Thoracic aorta (tissue), 2 donors: ENCODE results near the gene NAA40. TPM values are rescaled to one million over a fixed set of nuclear protein-coding genes. Genes with fewer than 3 reads are reported as not detected.
"Not testable (repeated sequence)": the region's sequence is repeated elsewhere in the genome, so short reads cannot be mapped to it uniquely, and the experiment has no call there.

Experiments
- ATAC-seq: fragments of 150-250 bp; one replicate; pipeline ENCODE4 v1.8.0; 2017; ENCODE audit warnings: low read depth; ENCODE audit not compliant: insufficient number of reproducible peaks, low FRiP score
- DNase-seq: peaks from one replicate; pipeline ENCODE4 v3.0.0-alpha.2; 2020; ENCODE audit warnings: low spot score
- H3K27ac ChIP-seq, 2 donors: fragments of 200-600 bp; sonication (generic); 1 replicate in 1 of 2; 2 replicates in 1 of 2; pipeline ENCODE4 v1.5.1; 2016; ENCODE audit warnings: mild to moderate bottlenecking in 2 of 2, moderate library complexity in 2 of 2
- H3K27me3 ChIP-seq: fragments of 200-600 bp; sonication (generic); replicated peaks from 2 replicates; pipeline ENCODE4 v1.6.0; 2016; ENCODE audit warnings: mild to moderate bottlenecking; ENCODE audit not compliant: insufficient read depth
- H3K36me3 ChIP-seq: fragments of 200-600 bp; sonication (generic); one replicate; pipeline ENCODE4 v1.5.1; 2016
- H3K4me1 ChIP-seq, 2 donors: fragments of 200-600 bp; sonication (generic); 1 replicate in 1 of 2; 2 replicates in 1 of 2; pipeline versions ENCODE4 v1.5.1 to v1.6.0; 2016; ENCODE audit warnings: low read depth in 2 of 2, mild to moderate bottlenecking in 1 of 2; ENCODE audit not compliant: control insufficient read depth in 1 of 2
- H3K4me3 ChIP-seq: fragments of 200-600 bp; sonication (generic); 2 replicates; pipeline ENCODE4 v1.5.1; 2016; ENCODE audit warnings: mild to moderate bottlenecking
- H3K9me3 ChIP-seq: fragments of 200-600 bp; sonication (generic); 2 replicates; pipeline ENCODE4 v1.5.1; 2016
- CTCF ChIP-seq: fragments of 200-600 bp; sonication (generic); IDR thresholded peaks from one replicate; pipeline ENCODE4 v1.5.1; 2019; ENCODE audit warnings: antibody characterized with exemption
- total RNA-seq, 2 donors: library from RNA; depleted of rRNA; stranded (reverse); fragments of >200 nt; gene quantifications; one replicate each; pipeline versions ENCODE4 v1.1.0 to v1.2.3, GENCODE V29; 2016

The NAA40 gene
- total RNA-seq, 2 donors from 2014 or later = 15.5 to 20.6 TPM

- DNase-seq = peak; percentile 44
- H3K9me3 ChIP-seq = no peaks in the 10 kb centered on the region
- H3K27me3 ChIP-seq = no peaks in the 10 kb centered on the region
- peaks cover 0 to 21% of the 10 kb centered on the region in 2 donors for H3K4me1 ChIP-seq
- H3K27ac ChIP-seq = peak overlapping the region; percentile 63 to 76
- H3K4me3 ChIP-seq = peak overlapping the region; percentile 39
- H3K36me3 ChIP-seq = no peaks in the 10 kb centered on the region
- peak; percentile 68 for ATAC-seq
- peak; percentile 88 for TF ChIP-seq CTCF
These were observed 6.8 kb downstream of the NAA40 start for GRCh38 chr11:63945477-63946163.

GRCh38 chr11:63951779-63952536 lies 13.2 kb downstream of the NAA40 start:
- Histone ChIP-seq H3K27me3 (no peaks in the 10 kb centered on the region), H3K4me1 (no peaks in the 10 kb centered on the region), H3K27ac (no peak overlapping the region), H3K36me3 (peaks cover 40% of the 10 kb centered on the region), H3K9me3 (no peaks in the 10 kb centered on the region), H3K4me3 (no peak overlapping the region)
- no peak for DNase-seq
- no peak for TF ChIP-seq CTCF
- no peak for ATAC-seq

GRCh38 chr11:63952570-63952969 lies 13.8 kb downstream of the NAA40 start:
- Histone ChIP-seq H3K27me3 (no peaks in the 10 kb centered on the region), H3K36me3 (peaks cover 40% of the 10 kb centered on the region)
- no peak for ATAC-seq

GRCh38 chr11:63958008-63958407 lies 19.2 kb downstream of the NAA40 start:
- no peak overlapping the region for H3K4me3 ChIP-seq
- H3K36me3 ChIP-seq = peaks cover 31% of the 10 kb centered on the region
- no peaks in the 10 kb centered on the region for H3K9me3 ChIP-seq
- ATAC-seq = no peak
- H3K27ac ChIP-seq = no peak overlapping the region
- DNase-seq = no peak
- H3K4me1 ChIP-seq = no peaks in the 10 kb centered on the region
- no peaks in the 10 kb centered on the region for H3K27me3 ChIP-seq
- TF ChIP-seq CTCF = no peak

More at GRCh38 chr11:63952570-63952969, 13.8 kb downstream of the NAA40 start:
- no peak overlapping the region for H3K4me3 ChIP-seq
- no peak for TF ChIP-seq CTCF
- no peak for DNase-seq
- no peaks in the 10 kb centered on the region for H3K4me1 ChIP-seq
- H3K9me3 ChIP-seq = no peaks in the 10 kb centered on the region
- H3K27ac ChIP-seq = no peak overlapping the region

GRCh38 chr11:63961608-63962412 lies 23.0 kb downstream of the NAA40 start:
- H3K4me3 ChIP-seq = no peak overlapping the region
- no peak for TF ChIP-seq CTCF
- H3K27ac ChIP-seq = no peak overlapping the region
- H3K9me3 ChIP-seq = no peaks in the 10 kb centered on the region
- no peaks in the 10 kb centered on the region for H3K27me3 ChIP-seq
- DNase-seq (no peak), ATAC-seq (no peak)
- H3K36me3 ChIP-seq = no peaks in the 10 kb centered on the region
- H3K4me1 ChIP-seq = no peaks in the 10 kb centered on the region

GRCh38 chr11:63963895-63964294 lies 25.1 kb downstream of the NAA40 start:
- ATAC-seq, H3K4me3 ChIP-seq: not testable (repeated sequence)

More at GRCh38 chr11:63963895-63964294, 25.1 kb downstream of the NAA40 start:
- H3K4me1 ChIP-seq, H3K27me3 ChIP-seq, DNase-seq, H3K27ac ChIP-seq, H3K9me3 ChIP-seq, H3K36me3 ChIP-seq: not testable (repeated sequence)
